Measurements from ENCODE around the gene STX8.

DNA sequence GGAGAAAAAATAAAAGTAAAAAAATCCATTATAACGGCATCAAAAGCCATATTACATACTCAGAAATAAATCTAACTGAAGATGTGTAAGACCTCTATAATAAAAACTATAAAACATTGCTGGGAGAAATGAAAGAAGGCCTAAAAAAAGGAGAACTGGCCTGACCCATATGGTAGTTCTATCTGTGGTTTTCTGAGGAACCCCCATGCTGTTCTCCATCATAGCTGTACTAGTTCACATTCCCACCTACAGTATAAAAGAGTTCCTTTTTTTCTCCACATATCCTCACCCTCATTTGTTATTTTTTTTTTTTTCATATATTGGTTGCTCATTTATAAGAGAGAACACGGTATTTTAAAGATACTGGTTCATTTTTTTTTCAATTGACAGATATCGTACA, 191.8 kb downstream of the STX8 start:
- TF ChIP-seq, protein P1, sequence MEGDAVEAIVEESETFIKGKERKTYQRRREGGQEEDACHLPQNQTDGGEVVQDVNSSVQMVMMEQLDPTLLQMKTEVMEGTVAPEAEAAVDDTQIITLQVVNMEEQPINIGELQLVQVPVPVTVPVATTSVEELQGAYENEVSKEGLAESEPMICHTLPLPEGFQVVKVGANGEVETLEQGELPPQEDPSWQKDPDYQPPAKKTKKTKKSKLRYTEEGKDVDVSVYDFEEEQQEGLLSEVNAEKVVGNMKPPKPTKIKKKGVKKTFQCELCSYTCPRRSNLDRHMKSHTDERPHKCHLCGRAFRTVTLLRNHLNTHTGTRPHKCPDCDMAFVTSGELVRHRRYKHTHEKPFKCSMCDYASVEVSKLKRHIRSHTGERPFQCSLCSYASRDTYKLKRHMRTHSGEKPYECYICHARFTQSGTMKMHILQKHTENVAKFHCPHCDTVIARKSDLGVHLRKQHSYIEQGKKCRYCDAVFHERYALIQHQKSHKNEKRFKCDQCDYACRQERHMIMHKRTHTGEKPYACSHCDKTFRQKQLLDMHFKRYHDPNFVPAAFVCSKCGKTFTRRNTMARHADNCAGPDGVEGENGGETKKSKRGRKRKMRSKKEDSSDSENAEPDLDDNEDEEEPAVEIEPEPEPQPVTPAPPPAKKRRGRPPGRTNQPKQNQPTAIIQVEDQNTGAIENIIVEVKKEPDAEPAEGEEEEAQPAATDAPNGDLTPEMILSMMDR (IDR thresholded peaks at IDR 0.05; ENCODE audit: low read depth, low read length, missing input control), result no peak
- TF ChIP-seq, protein P2, sequence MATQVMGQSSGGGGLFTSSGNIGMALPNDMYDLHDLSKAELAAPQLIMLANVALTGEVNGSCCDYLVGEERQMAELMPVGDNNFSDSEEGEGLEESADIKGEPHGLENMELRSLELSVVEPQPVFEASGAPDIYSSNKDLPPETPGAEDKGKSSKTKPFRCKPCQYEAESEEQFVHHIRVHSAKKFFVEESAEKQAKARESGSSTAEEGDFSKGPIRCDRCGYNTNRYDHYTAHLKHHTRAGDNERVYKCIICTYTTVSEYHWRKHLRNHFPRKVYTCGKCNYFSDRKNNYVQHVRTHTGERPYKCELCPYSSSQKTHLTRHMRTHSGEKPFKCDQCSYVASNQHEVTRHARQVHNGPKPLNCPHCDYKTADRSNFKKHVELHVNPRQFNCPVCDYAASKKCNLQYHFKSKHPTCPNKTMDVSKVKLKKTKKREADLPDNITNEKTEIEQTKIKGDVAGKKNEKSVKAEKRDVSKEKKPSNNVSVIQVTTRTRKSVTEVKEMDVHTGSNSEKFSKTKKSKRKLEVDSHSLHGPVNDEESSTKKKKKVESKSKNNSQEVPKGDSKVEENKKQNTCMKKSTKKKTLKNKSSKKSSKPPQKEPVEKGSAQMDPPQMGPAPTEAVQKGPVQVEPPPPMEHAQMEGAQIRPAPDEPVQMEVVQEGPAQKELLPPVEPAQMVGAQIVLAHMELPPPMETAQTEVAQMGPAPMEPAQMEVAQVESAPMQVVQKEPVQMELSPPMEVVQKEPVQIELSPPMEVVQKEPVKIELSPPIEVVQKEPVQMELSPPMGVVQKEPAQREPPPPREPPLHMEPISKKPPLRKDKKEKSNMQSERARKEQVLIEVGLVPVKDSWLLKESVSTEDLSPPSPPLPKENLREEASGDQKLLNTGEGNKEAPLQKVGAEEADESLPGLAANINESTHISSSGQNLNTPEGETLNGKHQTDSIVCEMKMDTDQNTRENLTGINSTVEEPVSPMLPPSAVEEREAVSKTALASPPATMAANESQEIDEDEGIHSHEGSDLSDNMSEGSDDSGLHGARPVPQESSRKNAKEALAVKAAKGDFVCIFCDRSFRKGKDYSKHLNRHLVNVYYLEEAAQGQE (IDR thresholded peaks at IDR 0.05), result no peak
- TF ChIP-seq RXRA (IDR thresholded peaks at IDR 0.05) (no peak), RAD21 (IDR thresholded peaks at IDR 0.05) (no peak)

Measured in liver (tissue), 3 donors.